ENCODE data around the gene RRP1B. TPM values are rescaled to one million over a fixed set of nuclear protein-coding genes. Genes with fewer than 3 reads are reported as not detected.

RRP1B gene
- total and polyA plus RNA-seq, 2 of the 13 experiments (the other 11 are each of a cell fraction or from before 2014, with no cell fraction given): 16.3 to 46.2 TPM

GRCh38 chr21:43659136-43660000 is at the start of gene RRP1B, which contains the start of gene HSF2BP (continued):
- TF ChIP-seq BCLAF1 (IDR thresholded peaks at IDR 0.05) (no peak), ZBTB4 (CRISPR knock-in tag; IDR thresholded peaks at IDR 0.05; ENCODE audit: borderline replicate concordance) (peak; percentile 83), ZNF691 (CRISPR knock-in tag; IDR thresholded peaks at IDR 0.05; ENCODE audit: borderline replicate concordance, low read depth) (peak; percentile 86), HOXA7 (CRISPR knock-in tag; IDR thresholded peaks at IDR 0.05) (no peak), ZNF281 (CRISPR knock-in tag; IDR thresholded peaks at IDR 0.05; ENCODE audit: borderline replicate concordance) (peak; percentile 57; the same call in 1 of the 2 replicates), PRDM15 (CRISPR knock-in tag; IDR thresholded peaks at IDR 0.05) (peak; percentile 82), LRRFIP1 (CRISPR knock-in tag; conservative IDR thresholded peaks at IDR 0.05) (no peak)
